Neuronal stem cell (in vitro differentiated cells): ENCODE results near the gene ASCC1.

ENCODE experiments used
- DNase-seq: peaks from one replicate; pipeline ENCODE4 v3.0.0-alpha.2; 2013; ENCODE audit warnings: low spot score
- H2AFZ ChIP-seq: one replicate; pipeline ENCODE4 v1.6.1; 2013; ENCODE audit warnings: mild to moderate bottlenecking, low read length, inconsistent platforms
- H2AK5ac ChIP-seq: 2 replicates; pipeline ENCODE4 v1.6.1; 2013; ENCODE audit warnings: low read depth, mild to moderate bottlenecking, inconsistent platforms, low read length, moderate library complexity, mixed read lengths
- H2BK120ac ChIP-seq: 2 replicates; pipeline ENCODE4 v1.6.1; 2013; ENCODE audit warnings: low read depth, mild to moderate bottlenecking, inconsistent platforms, low read length, moderate library complexity, mixed read lengths
- H2BK12ac ChIP-seq: one replicate; pipeline ENCODE4 v1.6.1; 2013; ENCODE audit warnings: low read length, inconsistent platforms
- H2BK15ac ChIP-seq: 2 replicates; pipeline ENCODE4 v1.6.1; 2013; ENCODE audit warnings: mild to moderate bottlenecking, low read length, inconsistent platforms, mixed read lengths
- H2BK5ac ChIP-seq: one replicate; pipeline ENCODE4 v1.6.1; 2013; ENCODE audit warnings: inconsistent platforms, mild to moderate bottlenecking, low read length, moderate library complexity
- H3K14ac ChIP-seq: one replicate; pipeline ENCODE4 v1.6.1; 2013; ENCODE audit warnings: low read length, inconsistent platforms
- H3K18ac ChIP-seq: 2 replicates; pipeline ENCODE4 v1.6.1; 2013; ENCODE audit warnings: low read length, inconsistent platforms
- H3K23ac ChIP-seq: 2 replicates; pipeline ENCODE4 v1.6.1; 2013; ENCODE audit warnings: low read depth, mild to moderate bottlenecking, mixed read lengths, low read length, inconsistent platforms; ENCODE audit not compliant: poor library complexity
- H3K27ac ChIP-seq: replicated peaks from 3 replicates; pipeline ENCODE4 v1.5.1; 2013; ENCODE audit warnings: low read length, inconsistent platforms
- H3K27me3 ChIP-seq, 3 experiments: 2 replicates each; pipeline ENCODE4 v1.6.1; 2013; ENCODE audit warnings: low read length in 3 of 3, mild to moderate bottlenecking in 2 of 3, inconsistent platforms in 1 of 3, low read depth in 1 of 3, mixed read lengths in 1 of 3, moderate library complexity in 1 of 3; ENCODE audit not compliant: control insufficient read depth in 3 of 3, insufficient read depth in 3 of 3
- H3K36me3 ChIP-seq, 2 donors: replicated peaks in 1 of 2; 2 replicates each; pipeline ENCODE4 v1.6.1; 2013; ENCODE audit warnings: low read length in 2 of 2; ENCODE audit not compliant: control insufficient read depth in 2 of 2, insufficient read depth in 2 of 2
- H3K4ac ChIP-seq: 2 replicates; pipeline ENCODE4 v1.6.1; 2013; ENCODE audit warnings: inconsistent platforms, mild to moderate bottlenecking, low read length, moderate library complexity
- H3K4me1 ChIP-seq, 2 donors: 1 replicate in 1 of 2; 2 replicates in 1 of 2; pipeline ENCODE4 v1.6.1; 2013; ENCODE audit warnings: low read length in 2 of 2, low read depth in 1 of 2; ENCODE audit not compliant: control insufficient read depth in 2 of 2, insufficient read depth in 1 of 2
- H3K4me2 ChIP-seq: one replicate; pipeline ENCODE4 v1.6.1; 2013; ENCODE audit warnings: mild to moderate bottlenecking, low read length, inconsistent platforms; ENCODE audit not compliant: insufficient read depth, poor library complexity, severe bottlenecking
- H3K4me3 ChIP-seq, 2 donors: 2 replicates each; pipeline ENCODE4 v1.5.1; 2013; ENCODE audit warnings: low read length in 2 of 2, mild to moderate bottlenecking in 2 of 2, inconsistent platforms in 1 of 2, moderate library complexity in 1 of 2
- H3K79me1 ChIP-seq: one replicate; pipeline ENCODE4 v1.6.1; 2013; ENCODE audit warnings: low read depth, mild to moderate bottlenecking, inconsistent platforms, low read length, moderate library complexity
- H3K9ac ChIP-seq: one replicate; pipeline ENCODE4 v1.6.1; 2013; ENCODE audit warnings: mild to moderate bottlenecking, low read depth, low read length, inconsistent platforms; ENCODE audit not compliant: poor library complexity
- H3K9me3 ChIP-seq, 2 donors: replicated peaks in 1 of 2; 2 replicates each; pipeline versions ENCODE3 to v1.6.1; 2013; ENCODE audit warnings: low read length in 2 of 2, mild to moderate bottlenecking in 2 of 2, inconsistent platforms in 1 of 2, low read depth in 1 of 2, mixed read lengths in 1 of 2, moderate library complexity in 1 of 2; ENCODE audit not compliant: control insufficient read depth in 2 of 2, insufficient read depth in 1 of 2
- H4K8ac ChIP-seq: one replicate; pipeline ENCODE4 v1.6.1; 2013; ENCODE audit warnings: low read depth, mild to moderate bottlenecking, inconsistent platforms, low read length, moderate library complexity
- H4K91ac ChIP-seq: one replicate; pipeline ENCODE4 v1.6.1; 2013; ENCODE audit warnings: low read length, low read depth, mild to moderate bottlenecking, inconsistent platforms; ENCODE audit not compliant: poor library complexity
- WGBS, 2 donors: extraction: QIAGEN DNeasy Blood & Tissue Kit; methylation state at CpG; one replicate each; pipeline ENCODE4 v1.1.7; 2013; ENCODE audit warnings: missing lambda C conversion rate in 2 of 2, mixed read lengths in 1 of 2; ENCODE audit not compliant: insufficient read length in 2 of 2, insufficient replicate concordance in 1 of 2; ENCODE audit errors: extremely low coverage in 2 of 2; 5-methylcytosine and 5-hydroxymethylcytosine counted together

The ASCC1 gene

GRCh38 chr10:72088889-72089575 is 127.0 kb downstream of the ASCC1 start:
- Histone ChIP-seq H3K9me3 (no peaks in the 10 kb centered on the region), H3K18ac (no peak overlapping the region), H3K14ac (no peak overlapping the region), H2AFZ (peak overlapping the region; percentile 97), H4K8ac (no peak overlapping the region), H3K4me1 (peaks cover 10 to 24% of the 10 kb centered on the region in 2 donors), H2BK120ac (no peak overlapping the region), H3K9ac (no peak overlapping the region), H2BK5ac (no peak overlapping the region), H3K27me3 (peaks cover 19 to 56% (median 38%) of the 10 kb centered on the region in 3 experiments), H4K91ac (no peak overlapping the region), H2BK15ac (no peak overlapping the region), H2AK5ac (no peak overlapping the region), H3K23ac (no peak overlapping the region), H3K36me3 (no peaks in the 10 kb centered on the region), H3K79me1 (no peaks in the 10 kb centered on the region), H3K27ac (no peak overlapping the region), H2BK12ac (no peak overlapping the region), H3K4me2 (peak overlapping the region; percentile 90), H3K4ac (no peak overlapping the region), H3K4me3 (peak overlapping the region; percentile 27 to 47)
- no peak for DNase-seq
- no CpG with 5 or more reads among the region's 14 CpGs for WGBS, 2 donors

GRCh38 chr10:72087969-72088888 is 127.8 kb downstream of the ASCC1 start, which contains the start of gene SPOCK2:
TSS of gene SPOCK2 (minus strand) at chr10:72088551. CDS start at chr10:72088328, 223 bp downstream.
- Histone ChIP-seq H3K36me3 (no peaks in the 10 kb centered on the region), H3K14ac (peak within 1 kb of the TSS; percentile 57), H3K4ac (no peak within 1 kb of the TSS), H3K9me3 (no peaks in the 10 kb centered on the region), H2BK15ac (peak within 1 kb of the TSS; percentile 56), H3K27ac (no peak within 1 kb of the TSS), H3K9ac (peak within 1 kb of the TSS; percentile 76), H3K4me1 (peaks cover 10 to 24% of the 10 kb centered on the region in 2 donors), H2BK12ac (peak within 1 kb of the TSS; percentile 42), H3K4me3 (peak within 1 kb of the TSS; percentile 47 to 74), H4K91ac (no peak within 1 kb of the TSS), H3K4me2 (peak within 1 kb of the TSS; percentile 90), H3K23ac (peak within 1 kb of the TSS; percentile 34), H2BK120ac (no peak within 1 kb of the TSS), H2BK5ac (peak within 1 kb of the TSS; percentile 40), H3K18ac (peak within 1 kb of the TSS; percentile 85), H2AK5ac (no peak within 1 kb of the TSS), H3K79me1 (no peaks in the 10 kb centered on the region), H2AFZ (peak within 1 kb of the TSS; percentile 97), H3K27me3 (peaks cover 19 to 58% (median 38%) of the 10 kb centered on the region in 3 experiments), H4K8ac (no peak within 1 kb of the TSS)
- no CpG with 5 or more reads among the region's 65 CpGs for WGBS, 2 donors
- DNase-seq, result peak; percentile 30

GRCh38 chr10:72087392-72087968 is 128.6 kb downstream of the ASCC1 start:
- Histone ChIP-seq H2BK5ac (peak overlapping the region; percentile 40), H3K4ac (no peak overlapping the region), H3K9me3 (no peaks in the 10 kb centered on the region), H2BK120ac (no peak overlapping the region), H3K9ac (peak overlapping the region; percentile 76), H3K4me2 (peak overlapping the region; percentile 90), H3K4me3 (peak overlapping the region; percentile 47 to 74), H3K27ac (no peak overlapping the region), H2BK12ac (no peak overlapping the region), H3K23ac (peak overlapping the region; percentile 34), H3K18ac (peak overlapping the region; percentile 85), H2BK15ac (peak overlapping the region; percentile 56), H3K36me3 (no peaks in the 10 kb centered on the region), H4K91ac (no peak overlapping the region), H3K79me1 (no peaks in the 10 kb centered on the region), H3K27me3 (peaks cover 19 to 58% (median 38%) of the 10 kb centered on the region in 3 experiments), H2AFZ (peak overlapping the region; percentile 97), H4K8ac (no peak overlapping the region), H3K4me1 (peaks cover 10 to 24% of the 10 kb centered on the region in 2 donors), H2AK5ac (no peak overlapping the region), H3K14ac (peak overlapping the region; percentile 57)
- DNase-seq, result no peak
- WGBS, 2 donors, result no CpG with 5 or more reads among the region's 50 CpGs
